ENCODE data around the gene LSM2.

Gene LSM2

DNA sequence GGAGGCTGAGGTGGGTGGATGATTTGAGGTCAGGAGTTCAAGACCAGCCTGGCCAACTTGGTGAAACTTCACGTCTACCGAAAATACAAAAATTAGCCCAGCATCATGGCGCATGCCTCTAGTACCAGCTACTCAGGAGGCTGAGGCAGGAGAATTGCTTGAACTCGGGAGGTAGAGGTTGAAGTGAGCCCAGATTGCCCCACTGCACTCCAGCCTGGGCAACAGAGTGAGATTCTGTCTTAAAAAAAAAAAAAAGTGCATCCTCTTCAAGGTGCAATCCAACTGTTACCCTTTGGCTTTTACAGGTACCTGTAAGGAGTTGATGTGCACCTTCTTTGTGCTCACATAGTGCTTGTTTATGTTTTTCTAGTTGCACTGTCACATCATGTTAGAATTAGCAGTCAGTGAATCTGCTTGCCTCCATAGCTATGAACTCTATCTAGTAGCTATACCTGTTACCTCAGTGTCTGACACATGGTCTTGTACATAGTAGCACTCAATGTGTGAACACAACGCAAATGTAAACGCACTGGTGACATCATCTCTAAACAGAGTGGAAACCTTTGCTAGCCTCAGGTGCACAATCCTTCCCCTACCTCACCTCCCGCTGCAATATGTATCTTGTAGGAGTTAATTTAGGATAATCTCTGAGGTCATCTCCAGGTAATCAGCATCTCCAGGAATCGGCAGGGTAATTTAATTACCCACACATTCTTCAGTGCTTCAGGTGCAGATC is 57.3 kb downstream of the LSM2 start:
- no peak for DNase-seq

All from fibroblast of skin of abdomen (primary cell).